PC-3 (cell line): ENCODE data around the gene TAF1C. TPM values are rescaled to one million over a fixed set of nuclear protein-coding genes. Genes with fewer than 3 reads are reported as not detected.

Experiments used
- ATAC-seq: fragments of 200-7000 bp; cut with Tn5 transposase; 2 replicates; pipeline ENCODE4 v1.9.1; 2020; ENCODE audit warnings: mild to moderate bottlenecking, moderate library complexity
- BruUV-seq: library from RNA; stranded (reverse); fragments of 400-500 nt; replicated peaks from 2 replicates; lab custom pipeline; 2021; lab: Mats Ljungman, UMichigan
- CTCF ChIA-PET: fragments of 300-600 bp; sonication (Branson Sonifier 250); formaldehyde crosslinking; loops from one replicate; lab custom pipeline; 2022; ENCODE audit warnings: antibody characterized with exemption; lab: Charles Lee
- POLR2A ChIA-PET: fragments of 300-600 bp; sonication (Branson Sonifier 250); formaldehyde crosslinking; loops from one replicate; lab custom pipeline; 2022; ENCODE audit warnings: antibody characterized with exemption; ENCODE audit not compliant: unreplicated experiment; lab: Charles Lee
- DNase-seq: peaks from one replicate; pipeline ENCODE4 v3.0.0-alpha.2; 2015
- H2AFZ ChIP-seq: fragments of 300-600 bp; sonication (generic); 2 replicates; pipeline ENCODE4 v1.6.0; 2016; ENCODE audit warnings: antibody characterized with exemption, low read length
- H3F3A ChIP-seq: fragments of 300-600 bp; sonication (generic); one replicate; pipeline ENCODE4 v1.6.0; 2017; ENCODE audit warnings: antibody characterized with exemption, low read length, control low read depth, mild to moderate bottlenecking; ENCODE audit not compliant: unreplicated experiment
- H3K27ac ChIP-seq: fragments of 300-600 bp; sonication (generic); 2 replicates; pipeline ENCODE4 v1.5.1; 2016; ENCODE audit warnings: mild to moderate bottlenecking, low read length
- H3K27me3 ChIP-seq: fragments of 300-600 bp; sonication (generic); 2 replicates; pipeline ENCODE4 v1.6.1; 2016; ENCODE audit warnings: low read length, mixed read lengths
- H3K36me3 ChIP-seq: fragments of 300-600 bp; sonication (generic); 2 replicates; pipeline ENCODE4 v1.6.1; 2016; ENCODE audit warnings: low read depth, mixed run types, low read length, mixed read lengths
- H3K4me1 ChIP-seq: fragments of 300-600 bp; sonication (generic); 2 replicates; pipeline ENCODE4 v1.5.1; 2016; ENCODE audit warnings: low read length; ENCODE audit not compliant: insufficient read depth
- H3K4me2 ChIP-seq: fragments of 300-600 bp; sonication (generic); 2 replicates; pipeline ENCODE4 v1.6.0; 2016; ENCODE audit warnings: low read length
- H3K4me3 ChIP-seq: fragments of 300-600 bp; sonication (generic); 2 replicates; pipeline ENCODE4 v1.5.1; 2016; ENCODE audit warnings: mild to moderate bottlenecking, low read length, mixed read lengths
- H3K79me2 ChIP-seq: fragments of 300-600 bp; sonication (generic); 2 replicates; pipeline ENCODE4 v1.6.1; 2017; ENCODE audit warnings: low read length, mixed read lengths
- H3K9ac ChIP-seq: fragments of 300-600 bp; sonication (generic); 2 replicates; pipeline ENCODE4 v1.6.0; 2016; ENCODE audit warnings: mild to moderate bottlenecking, low read length
- H3K9me2 ChIP-seq: fragments of 300-600 bp; sonication (generic); replicated peaks from 2 replicates; pipeline ENCODE4 v1.6.1; 2016; ENCODE audit warnings: mixed run types, low read length, mixed read lengths
- H3K9me3 ChIP-seq: fragments of 300-600 bp; sonication (generic); 2 replicates; pipeline ENCODE4 v1.6.1; 2016; ENCODE audit warnings: low read length, mixed read lengths
- H4K20me1 ChIP-seq: fragments of 300-600 bp; sonication (generic); 2 replicates; pipeline ENCODE4 v1.6.1; 2016; ENCODE audit warnings: low read length, mixed read lengths
- CTCF ChIP-seq: fragments of 300-600 bp; sonication (generic); conservative IDR thresholded peaks from 2 replicates; pipeline ENCODE4 v1.5.1; 2017; ENCODE audit warnings: antibody characterized with exemption, low read depth, mild to moderate bottlenecking, low read length
- EZH2 ChIP-seq: fragments of 300-600 bp; sonication (generic); IDR thresholded peaks from one replicate; pipeline ENCODE4 v1.6.1; 2017; ENCODE audit warnings: antibody characterized with exemption, mild to moderate bottlenecking, low read length; ENCODE audit not compliant: unreplicated experiment
- EZH2phosphoT487 ChIP-seq: fragments of 300-600 bp; sonication (generic); IDR thresholded peaks from 2 replicates; pipeline ENCODE4 v1.6.1; 2018; ENCODE audit warnings: mild to moderate bottlenecking, antibody characterized with exemption, low read length, borderline replicate concordance
- intact Hi-C: fragments of 100-400 bp; cut with micrococcal nuclease; formaldehyde crosslinking; loops from 2 replicates; pipeline ENCODE4 v1.9.0; 2023
- total RNA-seq: library from RNA; depleted of rRNA; stranded (reverse); fragments of >200 nt; gene quantifications from 2 replicates; pipeline ENCODE4 v1.2.3, GENCODE V29; 2014

TAF1C gene
- total RNA-seq, 1 experiment from 2014 or later: 21.8 TPM

- no peaks in the 10 kb centered on the region for H4K20me1 ChIP-seq
- H3K9ac ChIP-seq: no peak overlapping the region
- no peaks in the 10 kb centered on the region for H3K36me3 ChIP-seq
- BruUV-seq: no TSS peak
- no peaks in the 10 kb centered on the region for H3K9me3 ChIP-seq
- intact Hi-C loops: no loop called here
- H3K27me3 ChIP-seq: peaks cover 22% of the 10 kb centered on the region
- H3K79me2 ChIP-seq: no peaks in the 10 kb centered on the region
- no peaks in the 10 kb centered on the region for H3F3A ChIP-seq
- no peak overlapping the region for H3K4me3 ChIP-seq
- ChIA-PET POLR2A (no interaction called here), CTCF (no interaction called here)
- no peak overlapping the region for H2AFZ ChIP-seq
- H3K27ac ChIP-seq: no peak overlapping the region
- TF ChIP-seq EZH2phosphoT487 (no peak), EZH2 (no peak), CTCF (no peak)
- no peak overlapping the region for H3K4me2 ChIP-seq
- no peaks in the 10 kb centered on the region for H3K4me1 ChIP-seq
- no peaks in the 10 kb centered on the region for H3K9me2 ChIP-seq
- ATAC-seq (no peak), DNase-seq (no peak)
These were observed 25.8 kb downstream of the TAF1C start for GRCh38 chr16:84161037-84161436.

GRCh38 chr16:84159800-84160199 is 27.1 kb downstream of the TAF1C start:
- TF ChIP-seq EZH2 (no peak), CTCF (no peak), EZH2phosphoT487 (no peak)
- Histone ChIP-seq H3K36me3 (no peaks in the 10 kb centered on the region), H4K20me1 (no peaks in the 10 kb centered on the region), H3K27ac (no peak overlapping the region), H3K9me3 (no peaks in the 10 kb centered on the region), H2AFZ (no peak overlapping the region), H3F3A (no peaks in the 10 kb centered on the region), H3K4me1 (no peaks in the 10 kb centered on the region), H3K9me2 (no peaks in the 10 kb centered on the region), H3K27me3 (peaks cover 12% of the 10 kb centered on the region), H3K9ac (no peak overlapping the region), H3K4me2 (no peak overlapping the region), H3K4me3 (no peak overlapping the region), H3K79me2 (no peaks in the 10 kb centered on the region)
- no TSS peak for BruUV-seq
- ATAC-seq (no peak), DNase-seq (no peak)
- ChIA-PET POLR2A (no interaction called here), CTCF (no interaction called here)
- intact Hi-C loops: no loop called here

- Histone ChIP-seq H3K79me2 (no peaks in the 10 kb centered on the region), H3K9ac (no peak overlapping the region), H3K27me3 (peaks cover 5% of the 10 kb centered on the region), H3K9me2 (no peaks in the 10 kb centered on the region), H3K36me3 (no peaks in the 10 kb centered on the region), H3K9me3 (no peaks in the 10 kb centered on the region), H3K4me3 (no peak overlapping the region), H3K27ac (no peak overlapping the region), H3K4me2 (no peak overlapping the region), H3F3A (no peaks in the 10 kb centered on the region), H3K4me1 (no peaks in the 10 kb centered on the region), H4K20me1 (no peaks in the 10 kb centered on the region), H2AFZ (no peak overlapping the region)
- POLR2A ChIA-PET: no interaction called here
- no peak for ATAC-seq
- no peak for DNase-seq
- TF ChIP-seq EZH2phosphoT487 (no peak), EZH2 (no peak), CTCF (no peak)
- intact Hi-C loops: no loop called here
- BruUV-seq: no TSS peak
- CTCF ChIA-PET: no interaction called here
These were observed 27.9 kb downstream of the TAF1C start for GRCh38 chr16:84159007-84159406.
